ENCODE results near the gene IKZF3.
A peak's percentile ranks its signal among the peaks of the same experiment; 100 is the strongest.

IKZF3 gene

GRCh38 chr17:39744836-39745215, 119.3 kb downstream of the IKZF3 start:
- no peak overlapping the region for H3K27ac ChIP-seq
- no peak for TF ChIP-seq CTCF (conservative IDR thresholded peaks at IDR 0.05)

- TF ChIP-seq CTCF (conservative IDR thresholded peaks at IDR 0.05) = no peak
- no peak overlapping the region for H3K27ac ChIP-seq
Observed at GRCh38 chr17:39744075-39744835, 119.9 kb downstream of the IKZF3 start.

GRCh38 chr17:39742856-39743436, 121.2 kb downstream of the IKZF3 start:
- TF ChIP-seq CTCF (conservative IDR thresholded peaks at IDR 0.05) = no peak
- no peak overlapping the region for H3K27ac ChIP-seq

- H3K27ac ChIP-seq = no peak overlapping the region
- no peak for TF ChIP-seq CTCF (conservative IDR thresholded peaks at IDR 0.05)
Observed at GRCh38 chr17:39742126-39742855, 121.8 kb downstream of the IKZF3 start.

GRCh38 chr17:39740357-39741111, 123.6 kb downstream of the IKZF3 start:
- peak overlapping the region; percentile 97 for H3K27ac ChIP-seq
- TF ChIP-seq CTCF (conservative IDR thresholded peaks at IDR 0.05) = no peak

- TF ChIP-seq CTCF (conservative IDR thresholded peaks at IDR 0.05) = no peak
- peak overlapping the region; percentile 97 for H3K27ac ChIP-seq
Observed at GRCh38 chr17:39739885-39740356, 124.2 kb downstream of the IKZF3 start.

Measured in VCaP (cell line).